Measurements from ENCODE around the gene ZBTB20.

Gene ZBTB20

DNA sequence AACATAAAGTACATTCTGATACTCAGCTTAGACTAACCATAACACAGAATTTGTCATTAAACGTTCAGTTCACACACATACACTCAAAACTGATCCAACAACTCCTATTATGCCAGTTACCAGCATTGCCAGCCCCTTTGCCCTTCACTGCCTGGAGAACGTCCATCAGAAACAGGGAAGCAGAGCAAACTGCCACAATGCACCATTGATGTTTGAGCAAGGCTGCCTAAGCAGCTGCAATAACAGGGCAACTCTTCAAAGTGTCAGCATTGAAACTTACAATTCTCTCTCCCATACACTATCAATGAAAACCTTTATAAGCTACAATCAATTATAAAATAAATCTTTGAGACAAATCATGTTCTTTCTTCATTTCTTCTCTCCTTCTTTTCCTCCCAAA is 85.1 kb downstream of the ZBTB20 start:
- H3K9me3 ChIP-seq (ENCODE audit: insufficient read depth, low read depth, low read length), result no peaks in the 10 kb centered on the region
- WGBS, result 82% methylated on average over 2 of the region's 2 CpGs
- H3K27me3 ChIP-seq (ENCODE audit: insufficient read depth, low read length), result no peaks in the 10 kb centered on the region
- H3K4me3 ChIP-seq (ENCODE audit: low read length), result no peak overlapping the region
- H3K27ac ChIP-seq (ENCODE audit: low read depth, low read length), result no peak overlapping the region
- H3K36me3 ChIP-seq (ENCODE audit: insufficient read depth, low read length), result no peaks in the 10 kb centered on the region
- no peaks in the 10 kb centered on the region for H3K4me1 ChIP-seq (ENCODE audit: insufficient read depth, low read length)
- H3K9ac ChIP-seq (ENCODE audit: low read depth, low read length), result no peak overlapping the region

GRCh38 chr3:115052906-115053305 is 94.2 kb downstream of the ZBTB20 start:
- no peak overlapping the region for H3K9ac ChIP-seq (ENCODE audit: low read depth, low read length)
- no peaks in the 10 kb centered on the region for H3K36me3 ChIP-seq (ENCODE audit: insufficient read depth, low read length)
- H3K9me3 ChIP-seq (ENCODE audit: insufficient read depth, low read depth, low read length), result no peaks in the 10 kb centered on the region
- H3K27ac ChIP-seq (ENCODE audit: low read depth, low read length), result no peak overlapping the region
- no peaks in the 10 kb centered on the region for H3K27me3 ChIP-seq (ENCODE audit: insufficient read depth, low read length)
- H3K4me3 ChIP-seq (ENCODE audit: low read length), result no peak overlapping the region
- H3K4me1 ChIP-seq (ENCODE audit: insufficient read depth, low read length), result no peaks in the 10 kb centered on the region
- WGBS, result 92% methylated on average over 3 of the region's 3 CpGs

DNA sequence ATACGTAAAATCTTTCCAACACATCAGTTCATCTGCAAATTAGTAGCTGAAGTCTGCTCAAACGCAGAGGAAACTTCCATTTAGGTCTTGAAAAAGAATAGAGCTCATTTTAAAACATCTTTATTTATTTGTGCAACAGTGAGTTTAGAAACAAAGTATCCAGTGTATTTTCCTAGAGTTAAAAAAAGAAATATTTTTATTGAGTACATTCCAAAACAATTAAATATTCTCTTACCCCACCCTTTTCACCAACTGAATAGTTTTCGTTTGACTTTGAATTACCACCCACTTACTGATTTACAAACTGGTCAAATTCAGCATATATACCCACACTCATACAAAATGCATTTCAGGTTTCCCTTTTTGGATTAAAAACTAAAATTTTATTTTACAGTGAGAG is 104.7 kb downstream of the ZBTB20 start:
- H3K4me3 ChIP-seq (ENCODE audit: low read length), result no peak overlapping the region
- no peaks in the 10 kb centered on the region for H3K36me3 ChIP-seq (ENCODE audit: insufficient read depth, low read length)
- no peak overlapping the region for H3K9ac ChIP-seq (ENCODE audit: low read depth, low read length)
- no peaks in the 10 kb centered on the region for H3K9me3 ChIP-seq (ENCODE audit: insufficient read depth, low read depth, low read length)
- no peak overlapping the region for H3K27ac ChIP-seq (ENCODE audit: low read depth, low read length)
- H3K27me3 ChIP-seq (ENCODE audit: insufficient read depth, low read length), result no peaks in the 10 kb centered on the region
- WGBS, result 76% methylated on average over 3 of the region's 3 CpGs
- 0 out of 2 replicates have a peak, but pooled peaks cover 3% of the 10 kb centered on the region for H3K4me1 ChIP-seq (ENCODE audit: insufficient read depth, low read length)

GRCh38 chr3:115040673-115041286 is 106.3 kb downstream of the ZBTB20 start:
- 86% methylated on average over 1 of the region's 4 CpGs for WGBS
- H3K4me1 ChIP-seq (ENCODE audit: insufficient read depth, low read length), result 0 out of 2 replicates have a peak, but pooled peaks cover 3% of the 10 kb centered on the region

DNA sequence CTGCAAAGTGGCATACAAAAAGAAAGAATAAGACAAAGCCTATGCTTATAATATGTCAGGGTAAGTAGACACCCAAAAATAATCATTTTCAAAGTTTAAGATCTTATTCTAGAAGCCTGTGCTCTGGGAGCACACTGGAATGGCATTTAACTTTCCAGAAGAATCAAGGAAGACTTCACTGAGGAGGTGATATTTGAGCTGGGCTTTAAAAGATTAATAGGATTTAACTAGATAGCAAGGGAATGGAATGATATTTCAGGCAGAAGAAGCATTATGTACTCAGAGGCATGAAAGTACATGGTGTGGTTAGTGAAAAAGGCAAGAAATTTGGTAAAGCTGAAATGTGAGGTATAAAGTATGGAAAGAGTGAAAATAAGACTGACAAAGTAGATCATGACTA is 106.8 kb downstream of the ZBTB20 start:
- H3K9me3 ChIP-seq (ENCODE audit: insufficient read depth, low read depth, low read length), result no peaks in the 10 kb centered on the region

More at GRCh38 chr3:115040673-115041286, 106.3 kb downstream of the ZBTB20 start:
- no peak overlapping the region for H3K9ac ChIP-seq (ENCODE audit: low read depth, low read length)
- H3K9me3 ChIP-seq (ENCODE audit: insufficient read depth, low read depth, low read length), result no peaks in the 10 kb centered on the region
- no peak overlapping the region for H3K27ac ChIP-seq (ENCODE audit: low read depth, low read length)
- no peak overlapping the region for H3K4me3 ChIP-seq (ENCODE audit: low read length)
- no peaks in the 10 kb centered on the region for H3K27me3 ChIP-seq (ENCODE audit: insufficient read depth, low read length)
- no peaks in the 10 kb centered on the region for H3K36me3 ChIP-seq (ENCODE audit: insufficient read depth, low read length)

GRCh38 chr3:115038817-115039216 is 108.3 kb downstream of the ZBTB20 start:
- no peak overlapping the region for H3K27ac ChIP-seq (ENCODE audit: low read depth, low read length)

More for the DNA sequence above, 106.8 kb downstream of the ZBTB20 start:
- Histone ChIP-seq H3K4me3 (ENCODE audit: low read length) (no peak overlapping the region), H3K27ac (ENCODE audit: low read depth, low read length) (no peak overlapping the region), H3K36me3 (ENCODE audit: insufficient read depth, low read length) (no peaks in the 10 kb centered on the region), H3K4me1 (ENCODE audit: insufficient read depth, low read length) (0 out of 2 replicates have a peak, but pooled peaks cover 3% of the 10 kb centered on the region), H3K9ac (ENCODE audit: low read depth, low read length) (no peak overlapping the region), H3K27me3 (ENCODE audit: insufficient read depth, low read length) (no peaks in the 10 kb centered on the region)

DNA sequence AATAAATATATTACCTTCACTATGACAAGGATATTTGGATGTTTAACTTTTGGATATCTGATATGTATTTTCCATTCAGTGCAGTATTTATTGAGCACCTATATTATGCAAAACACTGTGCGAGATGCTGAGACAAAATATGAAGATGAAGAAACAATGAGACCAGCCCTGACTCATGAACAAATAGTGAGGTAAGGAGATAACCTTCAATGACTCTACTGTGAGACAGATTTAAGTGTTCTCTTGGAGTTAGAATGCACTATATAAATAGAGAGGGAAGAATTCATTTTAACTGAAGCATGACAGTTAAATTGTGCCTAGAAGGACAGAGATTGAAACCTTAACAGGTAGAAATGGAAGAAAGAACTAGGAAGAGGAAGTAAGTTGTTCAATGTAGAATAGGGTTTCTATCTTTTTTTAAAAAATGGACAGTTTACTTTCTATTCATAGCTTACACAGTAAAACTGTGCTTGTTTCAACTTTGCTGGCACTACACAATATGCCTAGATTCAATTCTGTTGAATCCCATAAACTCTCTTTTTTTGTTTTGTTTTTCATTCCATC is 124.2 kb downstream of the ZBTB20 start:
- H3K4me1 ChIP-seq (ENCODE audit: insufficient read depth, low read length), result no peaks in the 10 kb centered on the region
- H3K4me3 ChIP-seq (ENCODE audit: low read length), result no peak overlapping the region
- no peaks in the 10 kb centered on the region for H3K36me3 ChIP-seq (ENCODE audit: insufficient read depth, low read length)
- H3K9ac ChIP-seq (ENCODE audit: low read depth, low read length), result no peak overlapping the region
- H3K27me3 ChIP-seq (ENCODE audit: insufficient read depth, low read length), result no peaks in the 10 kb centered on the region
- no peak overlapping the region for H3K27ac ChIP-seq (ENCODE audit: low read depth, low read length)
- no peaks in the 10 kb centered on the region for H3K9me3 ChIP-seq (ENCODE audit: insufficient read depth, low read depth, low read length)
- 100% methylated on average over 1 of the region's 1 CpG for WGBS

More at GRCh38 chr3:115038817-115039216, 108.3 kb downstream of the ZBTB20 start:
- WGBS, result 100% methylated on average over 1 of the region's 1 CpG
- Histone ChIP-seq H3K27me3 (ENCODE audit: insufficient read depth, low read length) (no peaks in the 10 kb centered on the region), H3K4me1 (ENCODE audit: insufficient read depth, low read length) (0 out of 2 replicates have a peak, but pooled peaks cover 3% of the 10 kb centered on the region), H3K4me3 (ENCODE audit: low read length) (no peak overlapping the region), H3K9me3 (ENCODE audit: insufficient read depth, low read depth, low read length) (no peaks in the 10 kb centered on the region), H3K36me3 (ENCODE audit: insufficient read depth, low read length) (no peaks in the 10 kb centered on the region), H3K9ac (ENCODE audit: low read depth, low read length) (no peak overlapping the region)

DNA sequence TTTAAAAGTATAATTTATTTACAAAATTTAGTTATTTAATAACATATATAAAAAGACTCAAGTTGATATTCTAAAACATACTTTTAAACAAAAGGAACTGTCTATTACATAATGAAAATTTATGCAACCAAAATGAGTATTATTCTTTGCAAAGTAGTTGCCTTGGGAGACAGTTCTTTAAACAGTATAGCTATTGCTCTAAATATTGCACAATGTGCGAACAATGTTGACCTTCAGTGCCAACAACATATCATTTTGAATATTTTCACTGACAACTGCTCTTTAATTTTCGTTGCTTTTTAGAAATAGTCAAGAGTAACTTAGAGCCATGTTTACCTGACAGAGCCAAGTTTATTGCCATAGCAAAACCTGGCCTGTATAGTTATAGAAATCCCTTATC is 124.9 kb downstream of the ZBTB20 start:
- Histone ChIP-seq H3K27me3 (ENCODE audit: insufficient read depth, low read length) (no peaks in the 10 kb centered on the region), H3K9ac (ENCODE audit: low read depth, low read length) (no peak overlapping the region), H3K27ac (ENCODE audit: low read depth, low read length) (no peak overlapping the region), H3K4me3 (ENCODE audit: low read length) (no peak overlapping the region), H3K9me3 (ENCODE audit: insufficient read depth, low read depth, low read length) (no peaks in the 10 kb centered on the region), H3K36me3 (ENCODE audit: insufficient read depth, low read length) (no peaks in the 10 kb centered on the region), H3K4me1 (ENCODE audit: insufficient read depth, low read length) (no peaks in the 10 kb centered on the region)
- WGBS, result 90% methylated on average over 2 of the region's 2 CpGs

- Histone ChIP-seq H3K27me3 (ENCODE audit: insufficient read depth, low read length) (no peaks in the 10 kb centered on the region), H3K9me3 (ENCODE audit: insufficient read depth, low read depth, low read length) (no peaks in the 10 kb centered on the region), H3K36me3 (ENCODE audit: insufficient read depth, low read length) (no peaks in the 10 kb centered on the region), H3K27ac (ENCODE audit: low read depth, low read length) (no peak overlapping the region), H3K9ac (ENCODE audit: low read depth, low read length) (no peak overlapping the region), H3K4me3 (ENCODE audit: low read length) (no peak overlapping the region), H3K4me1 (ENCODE audit: insufficient read depth, low read length) (no peaks in the 10 kb centered on the region)
- WGBS, result no CpG with 5 or more reads among the region's 2 CpGs
Observed at GRCh38 chr3:115021061-115021460, 126.0 kb downstream of the ZBTB20 start.

DNA sequence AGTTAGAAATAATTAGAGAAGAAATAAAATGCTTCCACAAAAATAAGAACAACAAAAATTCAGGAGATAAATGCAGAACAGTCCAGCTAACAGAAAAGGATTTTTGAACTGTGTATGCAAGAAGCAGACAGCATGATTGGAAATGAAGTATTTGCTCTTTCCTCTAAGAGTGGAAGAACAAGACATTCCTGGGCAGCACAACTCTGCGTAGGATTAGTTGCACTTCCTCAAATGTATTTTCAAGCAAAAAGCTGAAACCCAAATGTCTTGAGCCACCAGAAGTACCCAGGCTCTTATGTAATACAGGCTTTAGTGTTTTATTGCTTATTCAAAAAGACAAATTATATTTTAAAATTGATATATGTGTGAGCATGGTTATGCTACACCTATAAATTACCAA is 127.2 kb downstream of the ZBTB20 start:
- Histone ChIP-seq H3K4me1 (ENCODE audit: insufficient read depth, low read length) (no peaks in the 10 kb centered on the region), H3K27ac (ENCODE audit: low read depth, low read length) (no peak overlapping the region), H3K27me3 (ENCODE audit: insufficient read depth, low read length) (no peaks in the 10 kb centered on the region), H3K4me3 (ENCODE audit: low read length) (no peak overlapping the region), H3K9me3 (ENCODE audit: insufficient read depth, low read depth, low read length) (no peaks in the 10 kb centered on the region), H3K36me3 (ENCODE audit: insufficient read depth, low read length) (no peaks in the 10 kb centered on the region), H3K9ac (ENCODE audit: low read depth, low read length) (no peak overlapping the region)
- 90% methylated on average over 1 of the region's 1 CpG for WGBS

DNA sequence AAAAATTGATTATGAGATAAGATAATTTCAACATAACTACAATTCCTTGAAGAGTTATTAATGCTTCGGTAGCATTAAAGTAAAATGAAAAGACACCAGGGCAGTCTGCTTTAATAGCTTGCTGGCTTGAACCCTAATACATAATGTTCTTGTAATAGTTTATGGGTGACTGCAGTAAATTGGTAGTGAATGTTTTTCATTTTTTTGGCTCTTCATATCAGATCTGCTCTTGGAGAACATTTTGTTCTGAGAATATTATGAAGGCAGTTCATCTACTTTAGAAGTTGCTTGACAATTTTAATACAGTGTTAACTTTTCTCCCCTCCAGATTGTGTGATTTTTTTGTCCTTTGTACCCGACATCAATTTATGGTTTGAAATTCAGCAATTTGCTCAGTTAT is 128.4 kb downstream of the ZBTB20 start:
- Histone ChIP-seq H3K27me3 (ENCODE audit: insufficient read depth, low read length) (no peaks in the 10 kb centered on the region), H3K9ac (ENCODE audit: low read depth, low read length) (no peak overlapping the region), H3K36me3 (ENCODE audit: insufficient read depth, low read length) (no peaks in the 10 kb centered on the region), H3K27ac (ENCODE audit: low read depth, low read length) (no peak overlapping the region), H3K4me1 (ENCODE audit: insufficient read depth, low read length) (no peaks in the 10 kb centered on the region), H3K4me3 (ENCODE audit: low read length) (no peak overlapping the region), H3K9me3 (ENCODE audit: insufficient read depth, low read depth, low read length) (no peaks in the 10 kb centered on the region)
- WGBS, result 100% methylated on average over 2 of the region's 2 CpGs
